Cortex of kidney (tissue), 1 donor: ENCODE results near the gene SLC18B1.

Source experiments
- DNase-seq: peaks from one replicate; lab custom pipeline; 2025; lab: John Stamatoyannopoulos, UW

Gene SLC18B1

GRCh38 chr6:132797951-132798868 is at the start of gene SLC18B1:
Gene SLC18B1, minus strand, starts transcription at chr6:132798637. Its CDS starts 181 bp downstream, at chr6:132798456.
- no peak for DNase-seq

- DNase-seq, result no peak
These were observed 45.0 kb upstream of the SLC18B1 start for GRCh38 chr6:132843316-132844035.

GRCh38 chr6:132841966-132842365 is 43.5 kb upstream of the SLC18B1 start:
- no peak for DNase-seq

- DNase-seq, result no peak
These were observed 34.5 kb upstream of the SLC18B1 start for GRCh38 chr6:132832891-132833290.

- no peak for DNase-seq
These were observed 31.9 kb upstream of the SLC18B1 start for GRCh38 chr6:132830334-132830751.

GRCh38 chr6:132820629-132821381 is 22.4 kb upstream of the SLC18B1 start:
- DNase-seq, result no peak

GRCh38 chr6:132819405-132820161 is 21.1 kb upstream of the SLC18B1 start:
- DNase-seq, result no peak

GRCh38 chr6:132818404-132819359 is 20.2 kb upstream of the SLC18B1 start:
- no peak for DNase-seq

GRCh38 chr6:132817554-132818403 is 19.3 kb upstream of the SLC18B1 start:
- no peak for DNase-seq

- DNase-seq, result no peak
These were observed 18.2 kb upstream of the SLC18B1 start for GRCh38 chr6:132816660-132817059.

- no peak for DNase-seq
These were observed 16.5 kb upstream of the SLC18B1 start for GRCh38 chr6:132814716-132815570.

- no peak for DNase-seq
These were observed 14.9 kb upstream of the SLC18B1 start for GRCh38 chr6:132813173-132813856.

- DNase-seq, result no peak
These were observed 14.3 kb upstream of the SLC18B1 start for GRCh38 chr6:132812756-132813172.

GRCh38 chr6:132812255-132812732 is 13.9 kb upstream of the SLC18B1 start:
- no peak for DNase-seq

- DNase-seq, result no peak
These were observed 12.8 kb upstream of the SLC18B1 start for GRCh38 chr6:132811276-132811675.

GRCh38 chr6:132805548-132805947 is 7.1 kb upstream of the SLC18B1 start:
- DNase-seq, result no peak

- no peak for DNase-seq
These were observed 5.8 kb upstream of the SLC18B1 start for GRCh38 chr6:132804251-132804650.

GRCh38 chr6:132800656-132801055 is 2.2 kb upstream of the SLC18B1 start:
- DNase-seq, result no peak
